ENCODE results near the gene RPP38.

DNA sequence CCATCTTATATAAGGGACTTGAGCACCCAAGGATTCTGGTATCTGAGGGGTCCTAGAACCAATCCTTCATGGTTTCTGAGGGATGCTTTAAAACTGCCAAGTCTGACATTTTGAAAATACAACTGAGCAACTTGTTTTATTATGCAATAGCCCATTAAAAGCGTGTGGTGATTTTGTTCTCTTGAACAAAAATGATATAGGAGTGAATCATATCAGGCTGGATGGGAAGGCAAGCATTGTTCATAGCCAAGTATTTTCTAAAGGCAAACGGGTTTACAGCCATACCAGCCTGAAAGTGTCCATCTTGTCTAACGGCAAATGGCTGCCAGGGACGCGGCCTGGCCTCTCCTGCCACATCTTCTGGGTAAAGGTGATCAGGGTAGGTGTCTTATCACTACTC lies 23.4 kb downstream of the RPP38 start:
- TF ChIP-seq, protein P1, sequence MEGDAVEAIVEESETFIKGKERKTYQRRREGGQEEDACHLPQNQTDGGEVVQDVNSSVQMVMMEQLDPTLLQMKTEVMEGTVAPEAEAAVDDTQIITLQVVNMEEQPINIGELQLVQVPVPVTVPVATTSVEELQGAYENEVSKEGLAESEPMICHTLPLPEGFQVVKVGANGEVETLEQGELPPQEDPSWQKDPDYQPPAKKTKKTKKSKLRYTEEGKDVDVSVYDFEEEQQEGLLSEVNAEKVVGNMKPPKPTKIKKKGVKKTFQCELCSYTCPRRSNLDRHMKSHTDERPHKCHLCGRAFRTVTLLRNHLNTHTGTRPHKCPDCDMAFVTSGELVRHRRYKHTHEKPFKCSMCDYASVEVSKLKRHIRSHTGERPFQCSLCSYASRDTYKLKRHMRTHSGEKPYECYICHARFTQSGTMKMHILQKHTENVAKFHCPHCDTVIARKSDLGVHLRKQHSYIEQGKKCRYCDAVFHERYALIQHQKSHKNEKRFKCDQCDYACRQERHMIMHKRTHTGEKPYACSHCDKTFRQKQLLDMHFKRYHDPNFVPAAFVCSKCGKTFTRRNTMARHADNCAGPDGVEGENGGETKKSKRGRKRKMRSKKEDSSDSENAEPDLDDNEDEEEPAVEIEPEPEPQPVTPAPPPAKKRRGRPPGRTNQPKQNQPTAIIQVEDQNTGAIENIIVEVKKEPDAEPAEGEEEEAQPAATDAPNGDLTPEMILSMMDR (IDR thresholded peaks at IDR 0.05 in 2 of 3, conservative IDR thresholded peaks at IDR 0.05 in 1 of 3; ENCODE audit: borderline replicate concordance in 1 of 3, insufficient read depth in 1 of 3, low read depth in 2 of 3, low read length in 2 of 3): no peak
- TF ChIP-seq, protein P2, sequence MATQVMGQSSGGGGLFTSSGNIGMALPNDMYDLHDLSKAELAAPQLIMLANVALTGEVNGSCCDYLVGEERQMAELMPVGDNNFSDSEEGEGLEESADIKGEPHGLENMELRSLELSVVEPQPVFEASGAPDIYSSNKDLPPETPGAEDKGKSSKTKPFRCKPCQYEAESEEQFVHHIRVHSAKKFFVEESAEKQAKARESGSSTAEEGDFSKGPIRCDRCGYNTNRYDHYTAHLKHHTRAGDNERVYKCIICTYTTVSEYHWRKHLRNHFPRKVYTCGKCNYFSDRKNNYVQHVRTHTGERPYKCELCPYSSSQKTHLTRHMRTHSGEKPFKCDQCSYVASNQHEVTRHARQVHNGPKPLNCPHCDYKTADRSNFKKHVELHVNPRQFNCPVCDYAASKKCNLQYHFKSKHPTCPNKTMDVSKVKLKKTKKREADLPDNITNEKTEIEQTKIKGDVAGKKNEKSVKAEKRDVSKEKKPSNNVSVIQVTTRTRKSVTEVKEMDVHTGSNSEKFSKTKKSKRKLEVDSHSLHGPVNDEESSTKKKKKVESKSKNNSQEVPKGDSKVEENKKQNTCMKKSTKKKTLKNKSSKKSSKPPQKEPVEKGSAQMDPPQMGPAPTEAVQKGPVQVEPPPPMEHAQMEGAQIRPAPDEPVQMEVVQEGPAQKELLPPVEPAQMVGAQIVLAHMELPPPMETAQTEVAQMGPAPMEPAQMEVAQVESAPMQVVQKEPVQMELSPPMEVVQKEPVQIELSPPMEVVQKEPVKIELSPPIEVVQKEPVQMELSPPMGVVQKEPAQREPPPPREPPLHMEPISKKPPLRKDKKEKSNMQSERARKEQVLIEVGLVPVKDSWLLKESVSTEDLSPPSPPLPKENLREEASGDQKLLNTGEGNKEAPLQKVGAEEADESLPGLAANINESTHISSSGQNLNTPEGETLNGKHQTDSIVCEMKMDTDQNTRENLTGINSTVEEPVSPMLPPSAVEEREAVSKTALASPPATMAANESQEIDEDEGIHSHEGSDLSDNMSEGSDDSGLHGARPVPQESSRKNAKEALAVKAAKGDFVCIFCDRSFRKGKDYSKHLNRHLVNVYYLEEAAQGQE (IDR thresholded peaks at IDR 0.05; ENCODE audit: low read depth): no peak
- no peak for TF ChIP-seq POLR2A (IDR thresholded peaks at IDR 0.05; ENCODE audit: borderline replicate concordance, extremely low read depth, insufficient read depth, insufficient read length)
- no peak for TF ChIP-seq EZH2 (IDR thresholded peaks at IDR 0.05)
- TF ChIP-seq ZNF274 (IDR thresholded peaks at IDR 0.05; ENCODE audit: low read depth, low read length): no peak
- TF ChIP-seq POLR2AphosphoS5 (IDR thresholded peaks at IDR 0.05; ENCODE audit: low read depth, low read length): no peak
- TF ChIP-seq YY1 (IDR thresholded peaks at IDR 0.05; ENCODE audit: extremely low read depth, insufficient replicate concordance, low read depth, low read length): no peak
- TF ChIP-seq, protein P3, sequence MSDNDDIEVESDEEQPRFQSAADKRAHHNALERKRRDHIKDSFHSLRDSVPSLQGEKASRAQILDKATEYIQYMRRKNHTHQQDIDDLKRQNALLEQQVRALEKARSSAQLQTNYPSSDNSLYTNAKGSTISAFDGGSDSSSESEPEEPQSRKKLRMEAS (IDR thresholded peaks at IDR 0.05): no peak
